CD4-positive, alpha-beta T cell treated with Interleukin-6 at 100 ng/mL for 8 hours (primary cell): ENCODE data around the gene AKR7A3.
A peak's percentile ranks its signal among the peaks of the same experiment; 100 is the strongest.

Experiments
- DNase-seq: peaks from one replicate; pipeline ENCODE4 v3.0.0-alpha.2; 2020; ENCODE audit warnings: mixed read lengths, low spot score

The AKR7A3 gene

GRCh38 chr1:19251305-19252196 lies 37.0 kb downstream of the AKR7A3 start, which contains the start of the genes EMC1 and MRTO4:
Gene EMC1 (minus strand): TSS chr1:19251524. CDS start chr1:19251509, 15 bp downstream.
Gene MRTO4 (plus strand): TSS chr1:19251805. CDS start chr1:19251836, 31 bp downstream.
- DNase-seq: peak; percentile 80

GRCh38 chr1:19250629-19251304 lies 37.8 kb downstream of the AKR7A3 start:
- no peak for DNase-seq

GRCh38 chr1:19240673-19241538 lies 47.7 kb downstream of the AKR7A3 start:
- peak; percentile 58 for DNase-seq

- DNase-seq: no peak
Measured at GRCh38 chr1:19239876-19240275, 48.7 kb downstream of the AKR7A3 start.

- DNase-seq: no peak
Measured at GRCh38 chr1:19234224-19234623, 54.3 kb downstream of the AKR7A3 start.
